ENCODE results near the gene TLE4.
A peak's percentile ranks its signal among the peaks of the same experiment; 100 is the strongest.
"Not testable (repeated sequence)": the region's sequence is repeated elsewhere in the genome, so short reads cannot be mapped to it uniquely, and the experiment has no call there.

The TLE4 gene

DNA sequence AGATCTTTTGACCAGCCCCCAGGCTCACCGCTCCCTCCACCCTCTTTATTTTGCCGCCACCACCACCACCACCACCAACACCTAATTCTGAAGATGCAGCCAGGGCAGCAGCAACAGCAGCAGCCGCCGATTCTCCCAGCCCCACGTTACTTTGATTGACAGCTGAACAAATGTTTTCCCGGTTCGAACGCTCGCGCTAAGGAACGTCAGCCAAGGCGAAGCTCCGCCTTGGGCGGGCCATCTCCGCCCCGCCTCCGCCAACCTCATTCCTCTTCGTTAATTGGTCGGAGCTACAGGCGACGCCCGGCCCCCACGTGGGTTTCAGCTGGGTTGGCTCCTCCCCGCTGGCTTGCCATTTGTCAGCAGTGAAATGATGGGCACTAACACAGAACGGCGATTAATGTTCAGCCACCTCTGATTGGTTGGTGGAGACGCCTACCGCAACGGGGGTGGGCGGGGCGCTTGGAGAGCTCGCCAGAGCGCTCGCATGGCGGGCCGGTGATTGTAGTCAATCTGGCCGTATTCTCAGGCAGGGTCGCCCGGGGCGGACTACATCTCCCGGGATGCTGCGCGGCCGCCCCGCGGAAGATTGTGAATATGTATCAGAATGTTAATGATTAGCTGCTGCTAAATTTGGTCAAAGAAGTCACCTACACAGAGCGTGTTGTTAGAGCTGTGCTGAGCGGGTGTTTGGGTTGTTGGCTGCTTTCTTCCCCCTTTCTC is at the start of gene TLE4:
Gene TLE4 (plus strand): TSS at position 657 of the 723 bp plus-strand sequence. CDS start 826 bp downstream, outside the sequence.
- peak; percentile 99 for DNase-seq (ENCODE audit: low read depth)

DNA sequence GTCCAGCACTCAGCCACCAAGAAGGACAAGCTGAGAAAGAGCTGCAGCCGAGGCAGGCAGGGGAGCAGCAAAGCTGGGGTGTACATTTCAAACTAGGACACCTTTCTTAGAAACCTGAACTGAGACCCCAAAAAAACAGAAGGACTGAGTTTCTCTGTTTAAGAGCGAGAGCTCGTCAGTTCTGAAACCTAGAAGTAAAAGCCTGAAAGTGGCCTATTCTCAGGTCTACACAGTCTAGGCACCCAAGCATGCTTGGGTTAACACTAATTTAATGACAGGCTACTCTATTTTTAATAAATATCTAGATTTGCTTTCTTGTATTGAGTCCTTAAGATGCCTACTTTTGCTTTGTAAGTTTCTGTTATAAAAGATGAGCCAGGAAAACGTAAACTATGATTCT is 49.0 kb upstream of the TLE4 start:
- DNase-seq (ENCODE audit: low read depth), result no peak

DNA sequence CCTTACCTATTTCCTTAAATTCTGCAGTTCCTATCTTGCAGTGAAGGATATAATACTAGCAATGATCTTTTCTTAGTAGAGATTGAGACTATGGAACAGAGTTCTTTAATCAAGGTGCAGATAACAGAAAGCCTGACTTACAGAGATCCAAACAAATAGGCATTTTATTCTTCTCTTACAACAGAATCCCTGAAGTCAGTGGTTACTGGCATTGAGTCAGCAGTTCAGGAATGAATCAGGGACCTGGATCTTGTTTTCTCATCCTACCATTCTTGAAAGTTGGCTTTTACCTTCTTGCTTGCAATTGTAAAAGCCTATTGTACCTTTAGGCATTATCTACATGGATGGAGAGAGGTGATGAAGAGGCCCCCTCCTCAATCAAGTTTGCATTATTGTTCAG is 47.5 kb upstream of the TLE4 start:
- DNase-seq (ENCODE audit: low read depth), result no peak

DNA sequence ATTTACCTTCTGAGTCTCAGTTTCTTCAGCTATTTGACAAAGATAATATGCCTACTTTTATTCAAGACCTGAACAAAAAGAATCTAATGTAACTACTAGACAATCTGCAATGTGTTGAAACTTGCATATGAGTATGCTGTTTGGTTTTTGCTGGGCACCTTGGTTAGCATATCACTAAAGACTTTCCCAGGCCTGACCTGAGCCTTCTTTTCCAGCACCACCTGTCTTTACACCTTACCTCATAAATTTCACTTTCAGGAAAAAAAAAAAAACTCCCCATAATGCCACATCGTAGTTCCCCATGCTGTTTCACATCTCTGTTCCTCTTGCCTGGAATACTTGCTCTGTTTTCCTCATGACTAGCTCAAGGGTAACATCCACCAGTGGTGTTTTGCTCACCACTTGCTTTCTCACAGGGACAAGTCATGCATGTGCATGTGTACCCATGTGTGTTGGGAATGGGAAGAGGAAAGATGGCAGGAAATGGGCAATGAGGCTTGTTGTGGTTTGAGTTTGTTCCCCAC is 45.6 kb upstream of the TLE4 start:
- no peak for DNase-seq (ENCODE audit: low read depth)

DNA sequence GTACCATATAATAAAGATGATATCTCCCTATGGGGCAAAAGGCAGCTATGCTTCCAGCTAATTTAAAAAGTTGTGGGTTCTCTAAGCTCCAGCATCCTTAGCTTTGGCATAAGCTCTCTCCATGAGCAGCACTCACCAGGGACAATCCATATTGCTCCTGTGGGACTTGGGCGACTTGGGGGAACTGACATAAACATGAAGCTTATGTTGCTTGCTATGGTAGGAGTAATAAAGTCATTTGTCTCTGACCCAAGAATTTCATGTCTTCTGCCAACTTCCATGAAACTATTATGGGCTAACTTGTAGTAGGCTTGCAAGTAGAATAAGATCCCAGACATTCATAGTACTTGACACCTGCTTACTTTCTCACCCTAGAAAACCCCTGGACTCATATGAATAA is 36.2 kb upstream of the TLE4 start:
- DNase-seq (ENCODE audit: low read depth), result no peak

DNA sequence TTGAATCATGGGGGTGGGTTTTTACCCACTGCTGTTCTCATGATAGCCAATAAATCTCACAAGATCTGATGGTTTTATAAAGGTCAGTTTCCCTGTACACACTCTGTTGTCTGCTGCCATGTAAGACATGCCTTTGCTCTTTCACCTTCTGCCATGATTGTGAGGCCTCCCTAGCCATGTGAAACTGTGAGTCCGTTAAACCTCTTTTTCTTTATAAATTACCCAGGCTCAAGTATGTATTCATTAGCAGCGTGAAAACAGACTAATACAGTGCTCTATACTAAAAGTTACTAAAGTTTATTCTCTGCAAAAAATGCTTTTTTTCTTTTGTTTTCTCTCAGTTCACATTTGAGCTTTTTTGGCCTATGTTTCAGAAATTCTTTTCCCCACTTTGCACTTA is 33.9 kb upstream of the TLE4 start:
- DNase-seq (ENCODE audit: low read depth), result no peak

DNA sequence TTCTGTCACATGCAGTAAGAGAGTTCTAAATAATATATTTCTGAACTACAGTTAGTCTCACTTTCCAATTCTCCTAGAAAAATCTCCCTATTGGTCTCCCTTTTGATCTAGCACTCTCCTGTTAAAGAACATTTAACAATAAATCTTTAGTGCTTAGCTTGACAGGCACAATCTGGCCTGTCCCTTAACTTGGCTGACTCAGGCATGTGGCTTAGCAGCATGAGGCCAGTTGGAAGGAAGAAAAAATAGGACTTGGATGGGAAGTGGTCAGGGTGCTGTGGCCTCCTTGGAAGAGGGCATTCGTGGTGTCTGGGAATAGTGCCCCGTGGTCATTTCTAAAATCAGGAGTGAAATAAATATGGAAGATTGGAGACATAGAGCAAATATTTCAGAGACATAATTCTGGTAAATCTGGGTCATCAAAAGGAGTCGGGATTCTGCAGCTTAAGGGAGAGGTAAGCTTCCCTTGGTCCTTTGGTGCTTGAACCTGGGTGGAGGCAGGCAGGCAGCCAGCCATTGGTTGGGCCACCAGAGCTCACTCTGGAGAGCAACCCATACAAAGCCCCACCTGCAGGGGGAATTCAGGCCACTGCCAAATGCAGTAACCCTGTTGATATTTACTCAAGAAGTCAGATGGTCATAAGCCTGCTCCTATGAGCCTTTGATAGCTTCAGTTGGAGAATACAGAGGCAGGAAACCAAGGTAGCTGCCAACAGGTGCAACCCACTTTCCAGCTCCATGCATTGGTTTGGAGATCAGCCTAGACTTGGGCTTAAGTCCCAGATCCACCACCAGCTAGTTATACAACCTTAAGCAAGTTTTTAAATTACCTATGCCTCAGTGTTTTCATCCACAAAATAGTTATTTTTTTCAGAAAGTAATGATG is 28.8 kb upstream of the TLE4 start:
- no peak for DNase-seq (ENCODE audit: low read depth)

DNA sequence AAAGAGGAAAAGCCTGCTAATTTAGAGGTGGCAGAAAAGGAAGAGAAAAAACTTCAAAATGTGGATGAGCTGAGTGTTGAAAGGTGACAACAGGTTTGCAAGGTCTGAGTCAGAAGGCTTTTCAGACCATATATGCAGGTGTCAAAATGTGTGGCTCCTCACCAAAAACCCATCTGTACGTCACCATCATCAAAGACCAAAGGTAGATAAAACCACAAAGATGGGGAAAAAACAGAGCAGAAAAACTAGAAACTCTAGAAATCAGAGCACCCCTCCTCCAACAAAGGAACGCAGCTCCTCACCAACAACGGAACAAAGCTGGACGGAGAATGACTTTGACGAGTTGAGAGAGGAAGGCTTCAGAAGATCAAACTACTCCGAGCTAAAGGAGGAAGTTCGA is 27.4 kb upstream of the TLE4 start:
- DNase-seq (ENCODE audit: low read depth), result not testable (repeated sequence)

DNA sequence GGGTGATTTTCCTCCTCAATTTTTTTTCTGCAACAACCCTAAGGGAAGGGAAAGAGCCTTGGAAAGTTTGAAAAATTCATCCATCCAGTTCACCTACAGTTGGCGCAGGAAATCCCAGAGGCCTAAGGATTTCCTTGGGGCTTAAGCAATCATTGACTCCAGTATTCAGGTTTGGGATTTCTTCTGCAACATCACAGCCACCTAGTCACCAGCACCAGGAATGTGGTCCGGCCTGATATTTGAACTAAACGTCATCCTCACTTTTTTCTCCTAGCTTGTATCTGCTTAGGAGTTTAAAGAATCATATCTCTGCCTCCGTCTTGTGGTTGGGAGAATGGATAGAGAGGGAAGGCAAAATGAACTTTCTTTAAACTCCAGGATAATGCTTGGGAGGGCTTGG is 20.2 kb upstream of the TLE4 start:
- no peak for DNase-seq (ENCODE audit: low read depth)

DNA sequence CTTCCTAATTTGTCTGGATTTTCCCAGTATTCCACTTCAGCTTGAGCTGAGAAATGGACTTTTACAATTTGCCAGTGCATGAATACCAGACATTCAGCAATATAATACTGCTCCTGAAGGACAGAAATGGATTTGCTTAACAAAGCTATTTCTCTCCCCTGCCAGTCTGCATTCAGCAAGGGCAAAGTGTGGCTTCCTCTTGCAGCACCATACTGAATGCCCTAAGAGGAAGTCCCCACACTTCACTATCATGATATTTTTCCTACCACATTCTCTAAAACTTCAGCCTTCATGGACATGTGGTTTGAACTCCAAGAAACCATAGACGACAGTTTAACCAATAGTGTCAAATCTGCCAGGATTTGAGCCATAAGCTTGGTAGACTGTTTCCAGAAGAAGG is 19.8 kb upstream of the TLE4 start:
- DNase-seq (ENCODE audit: low read depth), result no peak

DNA sequence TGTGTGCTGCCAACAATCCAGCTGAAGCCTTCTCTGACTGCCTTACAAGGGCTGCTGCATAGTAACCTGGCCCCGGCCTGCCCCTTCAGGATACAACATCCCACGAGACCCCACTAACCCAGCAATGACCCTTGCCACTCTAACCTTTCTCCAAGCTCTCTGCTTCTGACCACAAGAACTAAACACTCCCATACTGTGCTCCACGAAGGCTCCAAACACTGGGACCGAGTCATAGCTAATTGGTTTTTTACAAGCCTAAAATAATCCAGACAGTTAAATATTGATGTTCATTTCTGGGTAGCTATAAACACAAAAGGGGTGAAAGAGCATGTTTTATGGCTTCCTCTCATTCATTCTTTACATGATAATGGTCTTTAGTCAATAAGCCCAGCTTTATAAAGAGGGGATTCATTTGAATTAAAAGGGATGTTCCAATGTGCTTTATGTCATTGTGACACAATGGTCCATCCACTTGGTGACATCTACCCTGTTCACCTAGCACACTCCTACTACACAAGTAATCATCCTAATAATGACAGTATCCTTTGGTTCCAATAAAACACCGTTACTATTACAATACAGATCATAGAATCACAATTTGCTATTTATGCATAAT is 16.2 kb upstream of the TLE4 start:
- DNase-seq (ENCODE audit: low read depth), result no peak

DNA sequence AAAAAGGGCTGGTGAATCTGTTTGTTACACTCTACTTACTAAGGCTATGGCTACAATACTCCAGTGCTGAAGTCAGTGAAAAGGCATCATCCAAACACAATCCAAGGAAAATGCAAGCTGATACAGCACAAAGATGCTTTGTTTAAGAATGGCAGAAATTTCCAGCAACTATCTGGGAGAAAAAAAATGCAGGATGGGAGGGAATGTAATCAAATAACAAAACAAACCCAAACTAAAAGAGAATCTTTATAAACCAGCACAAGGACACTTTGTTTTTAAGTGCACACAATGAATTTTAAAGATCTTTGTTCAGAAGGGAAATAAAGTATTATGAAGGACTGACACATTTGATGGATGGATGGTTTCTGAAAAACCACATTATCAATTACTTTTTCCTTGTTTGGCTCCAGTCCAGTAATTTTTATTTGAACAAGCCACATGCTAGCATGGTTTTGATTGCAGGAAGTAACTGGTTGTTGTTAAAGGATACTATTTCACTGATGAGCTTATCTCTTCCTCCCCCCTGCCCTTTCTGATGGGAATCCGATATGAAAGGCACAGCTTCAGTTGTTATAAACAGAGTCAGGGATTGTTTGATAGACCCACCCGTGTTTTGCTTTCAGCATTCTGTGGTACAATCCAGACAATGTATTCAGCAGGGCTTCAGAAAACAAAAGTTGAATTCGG is 12.1 kb upstream of the TLE4 start:
- no peak for DNase-seq (ENCODE audit: low read depth)

DNA sequence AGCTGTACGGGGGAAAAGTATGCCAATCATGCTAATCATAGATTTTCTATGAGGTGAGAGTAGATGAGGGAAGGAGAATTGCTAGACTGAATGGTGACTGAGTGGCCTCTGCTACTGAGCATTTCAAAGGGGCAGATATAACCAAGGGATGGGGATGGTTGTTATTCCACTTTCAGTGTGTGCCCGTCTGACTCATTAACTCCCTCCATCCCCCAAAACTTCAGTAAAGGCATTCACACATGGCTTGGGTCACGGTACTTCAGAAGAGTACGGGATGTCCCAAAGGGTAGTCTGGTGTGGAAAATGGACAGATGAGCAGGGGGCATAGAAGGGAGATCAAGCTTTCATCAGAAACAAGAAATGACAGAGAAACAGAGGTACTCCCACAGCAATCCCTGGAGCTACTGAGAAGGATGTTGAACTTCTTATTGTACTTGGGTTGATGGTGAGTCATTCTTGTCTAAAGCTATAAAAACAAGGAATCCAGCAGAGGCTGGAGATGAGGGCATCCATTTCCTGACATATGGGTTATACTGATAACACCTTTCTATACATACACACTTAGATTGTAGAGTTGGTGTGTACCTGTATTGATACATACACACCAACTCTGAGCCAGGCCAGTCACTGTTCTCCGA is 8.9 kb upstream of the TLE4 start:
- no peak for DNase-seq (ENCODE audit: low read depth)

DNA sequence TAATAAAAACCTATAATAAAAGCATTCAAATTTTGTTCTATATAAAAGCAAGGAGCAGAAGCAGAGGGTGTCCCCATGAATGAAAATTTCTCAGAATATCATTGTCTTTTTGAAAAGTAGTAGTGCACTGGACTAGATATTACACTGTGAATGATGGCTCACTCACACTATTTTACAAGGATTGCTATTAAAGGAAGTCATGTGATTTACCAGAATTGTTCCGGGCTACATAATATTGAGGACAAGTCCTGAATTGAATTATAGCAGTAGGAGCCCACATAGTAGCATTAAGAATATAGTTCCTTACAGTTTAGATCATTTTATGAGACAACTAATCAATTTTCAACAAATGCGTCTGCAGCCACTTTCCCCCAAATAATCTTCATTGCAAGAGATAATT is 7.7 kb upstream of the TLE4 start:
- no peak for DNase-seq (ENCODE audit: low read depth)

DNA sequence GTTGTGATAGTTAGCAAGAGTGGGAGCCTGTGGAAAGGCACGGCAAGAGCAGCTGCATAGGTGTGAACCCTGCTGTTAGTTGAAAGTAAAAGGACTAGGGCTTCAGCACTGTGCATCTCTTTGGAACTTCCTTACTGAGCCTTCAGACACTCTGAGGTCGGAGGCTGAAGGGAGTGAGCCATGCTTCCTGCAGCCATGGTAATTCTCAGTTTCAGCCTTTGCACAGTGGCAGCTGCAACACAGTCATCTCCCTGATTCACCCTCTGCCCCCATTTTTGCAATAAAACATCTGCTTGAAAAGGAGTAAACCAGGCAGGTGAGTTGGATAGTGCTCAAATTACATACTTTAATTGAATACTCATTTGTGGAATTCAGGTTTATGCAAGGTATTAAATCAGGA is 6.5 kb upstream of the TLE4 start:
- no peak for DNase-seq (ENCODE audit: low read depth)

DNA sequence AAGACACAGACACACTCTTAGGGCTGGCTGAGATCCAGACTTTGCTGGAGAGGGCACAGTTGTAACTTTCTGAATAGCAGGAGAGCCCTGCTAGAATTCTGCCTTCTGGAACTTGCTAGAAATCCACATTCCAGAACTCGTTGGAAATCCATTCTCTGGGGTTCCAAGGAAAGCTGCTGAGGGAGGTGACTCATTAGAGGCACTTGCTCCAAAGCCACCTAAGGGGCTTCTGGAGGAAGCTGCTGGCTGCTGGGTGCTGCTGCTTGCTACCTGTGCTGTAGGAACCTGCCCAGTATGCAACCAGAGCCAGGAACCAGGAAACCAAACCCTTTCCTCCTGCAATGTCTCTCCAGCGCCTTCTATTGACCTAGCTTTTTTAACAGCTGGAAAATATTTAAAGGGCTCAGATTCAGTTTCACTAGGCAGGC is 4.1 kb upstream of the TLE4 start:
- DNase-seq (ENCODE audit: low read depth), result no peak

DNA sequence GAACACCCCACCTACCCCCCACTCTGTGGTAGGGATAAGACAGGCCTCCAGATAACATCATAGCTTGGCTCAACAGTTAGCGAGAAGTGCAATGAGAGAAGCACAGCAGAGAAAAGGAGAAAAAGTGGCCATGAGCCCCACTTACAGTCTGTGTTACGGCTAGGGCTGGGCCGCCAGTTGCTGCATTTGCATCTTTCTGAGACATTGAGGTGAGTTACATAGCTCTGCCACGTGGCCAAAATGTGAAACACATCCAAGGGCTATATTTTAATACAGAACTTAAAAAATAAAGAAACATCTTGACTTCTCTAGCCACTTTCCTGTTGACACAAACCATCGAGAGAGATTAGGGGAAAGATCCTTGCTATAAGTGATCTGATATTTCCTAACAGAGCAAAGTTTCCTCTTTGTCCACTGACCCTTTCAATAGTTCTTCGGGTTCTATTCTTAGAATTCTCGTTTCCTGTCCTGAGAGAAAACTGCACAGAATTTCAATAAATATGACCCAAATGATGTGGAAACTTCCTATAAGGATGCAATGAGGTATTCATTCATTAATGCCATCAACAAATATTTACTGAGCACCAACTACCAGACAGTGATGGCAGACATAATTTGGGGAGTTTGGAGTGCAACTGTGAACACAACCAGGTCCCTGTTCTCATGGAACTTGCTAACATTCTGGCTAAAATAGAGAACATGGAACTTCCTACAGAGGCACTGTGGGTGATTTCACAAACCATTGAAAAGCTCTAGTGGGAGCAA is 3.2 kb upstream of the TLE4 start:
- no peak for DNase-seq (ENCODE audit: low read depth)

DNA sequence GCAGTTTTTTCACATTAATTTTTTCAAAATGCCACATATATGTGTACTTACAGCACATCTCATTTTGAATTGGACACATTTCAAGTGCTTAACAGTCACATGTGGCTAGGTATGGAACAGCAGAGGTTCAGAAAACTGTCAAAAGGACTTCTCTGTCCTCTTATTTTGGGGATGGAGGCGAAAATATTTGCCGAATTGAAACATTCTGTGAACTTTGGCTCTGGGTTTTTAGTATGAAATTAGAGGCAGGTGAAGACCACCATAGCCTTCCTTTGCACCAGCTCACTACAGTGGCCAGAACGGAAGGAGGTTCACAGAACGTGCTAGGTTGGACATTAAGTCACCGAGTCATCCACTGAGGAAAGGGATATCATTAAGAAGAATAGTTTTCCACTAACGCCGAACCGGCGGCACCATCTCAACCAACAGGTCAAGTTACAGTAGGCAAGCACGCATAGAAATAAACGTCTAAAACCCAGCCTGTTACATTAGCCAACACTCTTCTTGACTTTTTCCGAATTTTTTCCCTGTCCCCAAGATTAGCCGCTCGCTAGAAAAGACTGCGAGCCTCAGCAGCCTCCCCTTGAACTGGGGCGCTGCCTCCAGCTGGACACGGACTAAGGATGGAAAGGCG is 1.8 kb upstream of the TLE4 start:
- no peak for DNase-seq (ENCODE audit: low read depth)

DNA sequence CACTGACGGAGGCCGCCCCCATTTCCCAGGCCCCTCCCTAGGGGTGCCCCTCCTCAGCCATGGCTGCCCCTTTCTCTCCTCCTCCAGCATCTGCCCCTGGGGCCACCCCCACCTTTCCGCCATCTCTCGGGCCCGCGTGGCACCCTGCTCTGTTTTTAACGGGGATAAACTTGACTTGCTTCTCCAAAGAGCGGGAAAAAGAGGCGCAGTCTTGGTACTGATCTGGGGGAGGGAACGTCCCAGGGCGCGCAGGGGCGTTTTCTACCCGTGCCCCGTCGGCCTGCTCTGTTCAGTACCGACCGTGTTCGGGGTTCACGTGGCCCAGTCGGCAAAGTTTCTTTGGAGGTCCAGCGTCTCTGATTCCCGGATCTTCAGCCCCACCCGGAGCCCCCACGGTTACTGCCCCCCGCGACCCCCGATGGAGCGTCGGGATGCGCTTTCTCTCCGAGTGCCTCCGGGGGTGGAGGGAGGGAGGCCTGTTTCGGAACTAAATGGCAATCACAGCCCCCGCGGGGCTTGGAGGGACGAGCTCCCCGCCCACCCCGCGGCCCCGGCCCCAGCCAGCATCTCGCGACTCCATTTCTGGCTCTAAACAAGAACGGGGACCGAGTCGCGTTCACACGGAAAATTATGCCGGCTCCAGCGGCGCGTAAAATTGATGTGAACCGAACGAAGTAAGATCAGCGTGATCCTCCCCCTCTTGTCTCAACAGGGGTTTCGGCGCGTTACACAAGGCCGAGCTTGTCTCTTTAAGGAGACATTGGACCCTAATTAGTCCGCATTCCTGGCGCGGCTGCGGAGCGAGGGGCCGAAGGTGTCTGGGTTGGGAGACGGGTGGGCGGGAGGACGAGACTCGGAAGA is 1.1 kb upstream of the TLE4 start:
- peak; percentile 33 for DNase-seq (ENCODE audit: low read depth)

Measured in activated T-cell treated with anti-CD3 and anti-CD28 coated beads for 24 hours (primary cell).